Skin epidermis (tissue), 12 donors: ENCODE data around the gene URB1.
"Not testable (repeated sequence)": the region's sequence is repeated elsewhere in the genome, so short reads cannot be mapped to it uniquely, and the experiment has no call there.

Experiments used
- H3K27ac ChIP-seq, 21 experiments: fragments of 200-600 bp; sonication (generic) in 11 of 21; one replicate each; pipeline ENCODE4 v1.5.0; 2020; ENCODE audit warnings: mild to moderate bottlenecking in 3 of 21, inconsistent platforms in 2 of 21, moderate library complexity in 2 of 21
- H3K4me3 ChIP-seq, 7 experiments: fragments of 200-600 bp; sonication (generic) in 2 of 7; one replicate each; pipeline ENCODE4 v1.5.0; 2020; ENCODE audit warnings: inconsistent platforms in 2 of 7, mild to moderate bottlenecking in 2 of 7, moderate library complexity in 1 of 7

URB1 gene

DNA sequence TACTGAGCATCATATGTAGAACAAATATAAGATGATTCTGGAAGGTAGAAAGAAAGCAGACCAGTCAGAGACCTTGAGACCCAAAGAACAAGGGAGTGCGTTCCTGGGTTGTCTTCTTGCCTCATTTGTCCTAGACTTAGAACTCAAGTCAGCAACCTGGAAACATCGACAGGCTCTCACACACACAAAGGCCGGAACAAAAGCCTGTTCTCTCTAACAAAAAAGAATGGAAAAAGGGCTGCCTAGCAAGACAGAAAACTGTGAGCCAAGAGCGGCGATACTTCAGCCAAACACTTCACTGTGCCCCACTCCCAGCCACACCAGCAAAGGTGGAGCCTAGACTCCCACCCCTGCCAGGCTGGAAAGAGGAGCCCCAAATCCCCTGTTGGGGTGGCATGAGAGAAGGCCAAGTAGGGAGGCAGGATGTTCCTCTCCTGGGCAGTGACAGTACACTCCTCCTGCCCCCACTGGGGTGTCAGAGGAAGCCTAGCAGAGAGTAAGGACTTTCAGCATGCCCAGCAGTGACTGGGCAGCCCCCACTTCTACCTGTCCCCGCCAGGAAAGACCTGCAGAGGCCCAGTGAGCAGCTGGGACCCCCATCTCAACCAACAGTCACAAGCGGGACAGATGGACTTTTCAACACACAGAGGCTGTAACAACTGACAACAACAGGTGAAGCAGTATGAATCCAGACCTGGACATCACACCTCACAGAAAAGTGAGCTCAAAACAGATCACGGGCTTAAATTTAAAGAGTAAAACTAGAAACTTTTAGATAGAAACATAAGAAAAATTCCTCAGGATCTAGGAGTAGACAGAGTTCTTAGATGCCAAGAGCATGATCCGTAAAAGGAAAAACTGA lies 61.1 kb downstream of the URB1 start:
- no peak overlapping the region for H3K4me3 ChIP-seq
- peak overlapping the region in 1 of 21 experiments; percentile 23 for H3K27ac ChIP-seq

DNA sequence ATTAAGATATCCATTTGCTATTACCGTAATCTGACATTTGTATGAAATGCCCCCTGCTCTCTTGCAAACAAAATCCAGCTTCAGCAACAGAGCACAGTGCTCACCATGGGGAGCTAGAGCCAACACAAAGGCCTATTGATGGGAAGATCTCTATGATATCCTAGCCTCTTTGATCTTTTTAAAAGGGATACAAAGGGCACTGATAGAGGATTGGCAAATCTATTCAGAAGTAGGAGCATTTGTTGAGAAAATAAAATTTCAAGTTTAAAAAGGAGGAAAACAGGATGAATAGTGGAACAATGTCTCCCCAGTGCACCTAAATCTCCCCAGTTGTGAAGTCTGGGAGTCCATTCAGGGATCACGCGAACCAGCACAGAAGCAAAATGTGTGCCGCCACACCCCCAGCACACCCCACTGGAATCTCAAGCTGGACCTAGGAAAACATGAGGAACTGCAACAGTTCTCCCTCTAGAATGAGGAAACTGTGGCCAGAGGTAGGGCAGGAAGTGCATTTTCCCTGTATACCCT lies 62.0 kb downstream of the URB1 start:
- Histone ChIP-seq H3K27ac (no peak overlapping the region), H3K4me3 (no peak overlapping the region)

DNA sequence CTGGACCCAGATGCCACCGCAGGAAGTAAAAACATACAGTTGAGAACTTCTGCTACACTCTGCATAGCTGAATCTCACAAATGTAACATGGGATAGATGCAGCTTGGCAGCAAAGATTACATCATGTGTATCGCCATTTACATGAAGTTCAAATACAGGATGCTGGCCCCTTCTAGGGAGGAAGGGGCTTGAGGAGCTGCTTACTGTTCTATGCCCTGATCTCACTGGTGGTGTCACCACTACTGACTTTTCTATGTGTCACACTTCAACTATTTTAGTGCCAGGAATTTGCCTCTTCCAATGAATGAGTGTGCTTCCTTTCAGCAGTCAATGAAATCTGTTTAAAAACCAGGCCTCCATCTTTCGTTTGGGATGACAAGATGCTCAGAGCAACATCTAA lies 63.0 kb downstream of the URB1 start:
- Histone ChIP-seq H3K4me3 (no peak overlapping the region), H3K27ac (peak overlapping the region in 1 of 21 experiments; percentile 62)

DNA sequence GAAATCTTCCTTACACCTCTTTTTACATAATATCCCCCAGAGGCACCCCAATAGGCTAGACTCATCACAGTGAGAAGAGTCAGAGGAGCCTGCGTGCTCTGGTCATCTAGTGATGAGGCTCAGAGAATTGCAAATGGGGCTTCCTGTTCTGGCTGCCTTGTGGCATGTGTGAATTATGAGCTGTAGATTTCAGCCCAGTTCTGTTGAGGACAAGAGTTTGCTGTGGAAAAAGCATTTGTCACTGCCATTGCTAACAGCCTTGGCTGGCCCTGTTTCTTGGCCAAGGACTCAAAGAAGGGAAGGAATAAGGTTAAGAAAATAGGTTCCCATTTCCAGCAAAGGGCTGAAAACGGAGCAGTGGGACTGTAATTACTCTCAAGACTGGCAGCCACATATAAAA lies 63.5 kb downstream of the URB1 start:
- Histone ChIP-seq H3K27ac (peak overlapping the region in 9 of 21 experiments; percentile 3 to 72 (median 62)), H3K4me3 (no peak overlapping the region)

DNA sequence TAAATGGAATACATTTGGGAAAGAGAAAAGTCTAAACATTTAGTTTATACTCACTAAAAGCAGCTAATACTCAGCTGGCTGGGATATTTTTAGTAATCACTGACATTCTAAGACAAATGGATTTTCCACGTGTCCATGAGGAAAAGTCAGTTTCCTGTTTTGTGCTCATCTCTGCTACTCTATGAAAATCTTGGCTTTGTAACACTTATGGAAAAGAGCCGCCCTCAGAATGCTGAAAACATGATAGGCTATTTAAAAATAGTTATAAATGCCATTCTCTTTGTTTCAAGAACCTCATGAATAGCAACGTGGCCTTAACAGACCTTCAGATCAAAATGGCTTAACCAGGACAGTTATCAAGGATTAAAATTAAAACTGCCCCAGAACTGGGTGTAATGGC lies 64.2 kb downstream of the URB1 start:
- H3K27ac ChIP-seq, result peak overlapping the region in 12 of 21 experiments; percentile 9 to 72 (median 60)
- H3K4me3 ChIP-seq, result no peak overlapping the region

DNA sequence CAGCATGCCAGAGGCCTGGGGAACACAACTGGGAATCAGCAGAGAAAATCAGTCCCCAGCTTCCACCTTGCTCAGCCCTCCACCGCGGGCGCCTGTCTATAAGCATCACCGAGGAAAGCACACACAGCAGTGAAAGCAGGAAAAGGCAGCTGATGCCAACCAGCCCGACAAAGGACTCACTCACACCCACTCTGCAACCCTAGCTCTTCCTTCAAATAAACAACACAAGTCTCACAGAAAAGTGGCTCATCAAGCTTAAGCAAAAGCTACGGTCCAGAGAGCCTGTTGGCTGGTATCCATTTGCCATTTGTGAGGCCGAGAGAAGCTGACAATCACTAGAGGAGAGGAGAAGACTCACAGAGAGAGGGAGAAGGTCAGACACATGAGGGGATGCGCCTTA lies 67.1 kb downstream of the URB1 start:
- H3K4me3 ChIP-seq, result no peak overlapping the region
- no peak overlapping the region for H3K27ac ChIP-seq

DNA sequence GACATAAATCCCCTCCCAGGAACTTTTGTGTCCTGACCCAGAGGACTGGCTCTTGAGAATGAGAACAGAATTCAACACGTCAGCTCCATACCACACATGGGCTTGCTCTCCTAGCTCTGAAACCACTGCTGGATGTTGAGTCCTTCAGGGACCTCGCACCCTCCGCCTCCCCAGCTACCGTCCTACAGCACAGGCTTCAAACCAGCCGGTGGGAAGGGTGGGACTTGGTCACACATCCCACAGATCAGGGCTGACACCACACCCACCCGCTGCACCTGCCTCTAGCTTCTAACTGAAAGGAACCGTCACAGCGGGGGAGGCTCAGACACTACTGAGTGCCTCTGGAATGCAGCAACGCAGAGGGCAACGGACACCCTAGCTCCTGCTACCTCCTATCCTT lies 70.1 kb downstream of the URB1 start:
- H3K4me3 ChIP-seq, result no peak overlapping the region
- no peak overlapping the region for H3K27ac ChIP-seq

DNA sequence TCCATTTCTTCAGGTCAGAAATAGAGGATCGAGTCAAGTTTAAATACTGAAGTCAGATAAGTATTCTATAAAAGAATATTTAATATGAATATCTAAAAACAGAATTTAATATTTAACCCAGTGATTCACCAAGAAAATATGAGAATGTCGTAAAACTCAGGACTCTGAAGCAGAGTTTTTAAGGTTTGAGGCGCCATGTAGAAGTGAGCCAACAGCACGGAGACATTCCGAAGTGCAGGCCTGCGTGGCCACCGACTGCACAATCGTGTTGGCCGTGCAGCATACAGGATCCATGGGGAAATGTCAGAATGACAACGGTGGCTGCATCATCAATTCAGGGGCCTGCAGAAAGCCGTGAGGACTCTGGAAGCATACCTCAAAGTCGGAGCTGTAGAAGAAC lies 70.7 kb downstream of the URB1 start:
- no peak overlapping the region for H3K4me3 ChIP-seq
- no peak overlapping the region for H3K27ac ChIP-seq

DNA sequence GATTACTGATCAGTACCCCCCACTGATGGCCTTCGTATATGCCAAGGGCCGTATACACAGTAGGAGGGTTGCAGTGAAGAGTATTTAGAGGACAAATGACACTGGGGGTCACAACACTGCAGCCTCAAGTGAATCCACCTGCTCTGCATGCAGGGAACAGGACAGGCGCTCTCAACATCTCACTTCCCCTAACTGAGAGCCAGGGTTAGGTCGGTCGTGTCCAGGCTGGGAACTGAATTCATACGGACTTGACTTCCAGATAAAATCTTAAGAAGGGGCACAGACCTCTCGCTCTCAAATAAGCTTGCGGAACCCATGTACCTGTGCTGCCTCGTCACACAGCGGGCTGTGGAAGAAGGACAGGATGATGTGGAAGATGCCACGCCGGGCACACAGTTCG lies 71.3 kb downstream of the URB1 start:
- H3K27ac ChIP-seq, result no peak overlapping the region

DNA sequence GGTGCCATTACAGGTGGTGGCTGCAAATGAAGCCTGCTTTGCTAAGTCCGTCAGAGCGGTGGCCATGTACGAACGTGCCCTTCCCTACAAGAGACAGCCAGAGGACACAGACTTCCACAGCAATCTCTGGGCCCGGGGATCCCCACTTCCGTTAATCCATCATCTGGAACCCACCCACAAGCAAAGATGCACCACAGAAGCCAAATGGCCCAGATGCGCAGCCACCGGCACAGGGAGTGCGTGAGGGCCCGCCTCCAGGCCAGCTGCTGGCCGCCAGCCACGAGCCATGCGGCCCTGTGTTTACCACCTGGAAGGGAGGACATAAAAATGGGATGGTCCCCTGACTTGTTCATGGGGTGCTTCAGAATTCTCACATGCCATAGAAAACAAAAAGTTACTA lies 72.1 kb downstream of the URB1 start:
- no peak overlapping the region for H3K4me3 ChIP-seq
- no peak overlapping the region for H3K27ac ChIP-seq

More for the DNA sequence above, 71.3 kb downstream of the URB1 start:
- H3K4me3 ChIP-seq, result no peak overlapping the region

DNA sequence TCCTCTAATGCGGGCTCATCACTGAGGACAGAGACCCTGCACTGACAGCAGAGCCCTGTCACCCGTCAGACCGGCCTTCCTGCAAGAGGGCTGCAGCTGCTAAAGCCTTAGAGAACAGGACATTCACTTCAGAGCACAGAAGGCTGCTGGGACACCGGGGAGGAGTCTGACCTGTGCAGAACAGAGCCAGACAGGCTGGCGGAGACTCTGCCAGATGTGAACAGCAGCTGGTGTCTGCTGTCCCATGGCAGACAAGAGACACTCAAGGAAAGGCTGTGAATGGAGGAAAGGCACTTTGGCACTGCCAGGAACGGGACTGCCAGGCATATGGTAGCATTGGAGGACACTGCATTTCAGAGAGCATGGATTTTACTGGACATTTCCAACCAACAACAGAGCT lies 72.8 kb downstream of the URB1 start:
- H3K4me3 ChIP-seq, result no peak overlapping the region
- no peak overlapping the region for H3K27ac ChIP-seq

DNA sequence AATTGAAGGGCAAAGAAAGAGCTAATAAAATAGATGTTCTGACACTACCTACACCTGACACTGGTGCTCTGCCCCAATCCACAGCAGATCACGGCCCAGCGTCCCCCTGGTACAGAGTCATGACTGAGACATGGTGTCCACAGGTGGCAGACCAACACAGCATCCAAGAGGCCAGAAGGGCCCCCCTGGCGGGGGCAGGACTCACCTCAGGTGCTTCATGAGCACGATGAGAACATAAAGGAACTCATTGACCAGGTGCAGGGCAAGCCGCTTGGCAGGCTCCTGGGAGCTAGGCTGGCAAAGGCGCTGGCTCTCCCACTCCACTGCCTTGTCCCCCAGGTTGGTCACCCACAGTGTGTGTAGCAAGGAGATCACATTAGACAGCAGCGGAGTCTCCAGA lies 73.8 kb downstream of the URB1 start:
- H3K27ac ChIP-seq, result peak overlapping the region in 1 of 21 experiments; percentile 3

DNA sequence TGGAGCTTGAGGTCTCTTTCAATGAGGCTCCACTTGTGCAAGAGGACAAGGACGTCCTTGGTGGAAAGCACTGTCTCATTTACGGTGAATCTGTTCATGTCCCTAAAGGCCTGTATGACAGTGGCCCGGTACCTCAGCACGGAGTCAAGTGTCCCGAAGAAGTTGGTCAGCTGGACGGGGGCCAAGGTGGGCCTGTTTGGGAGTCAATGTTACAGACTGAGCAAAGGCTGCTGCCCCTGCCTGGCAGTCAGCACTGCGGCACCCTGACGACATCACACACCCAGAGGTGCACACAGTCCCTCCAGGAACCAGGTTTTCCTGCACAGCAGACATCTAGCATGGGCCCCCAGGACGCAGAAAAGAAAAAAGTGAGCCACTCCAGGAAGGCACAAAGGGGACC lies 75.1 kb downstream of the URB1 start:
- no peak overlapping the region for H3K4me3 ChIP-seq
- H3K27ac ChIP-seq, result peak overlapping the region in 2 of 21 experiments; percentile 12 to 64

More for the DNA sequence above, 73.8 kb downstream of the URB1 start:
- no peak overlapping the region for H3K4me3 ChIP-seq

DNA sequence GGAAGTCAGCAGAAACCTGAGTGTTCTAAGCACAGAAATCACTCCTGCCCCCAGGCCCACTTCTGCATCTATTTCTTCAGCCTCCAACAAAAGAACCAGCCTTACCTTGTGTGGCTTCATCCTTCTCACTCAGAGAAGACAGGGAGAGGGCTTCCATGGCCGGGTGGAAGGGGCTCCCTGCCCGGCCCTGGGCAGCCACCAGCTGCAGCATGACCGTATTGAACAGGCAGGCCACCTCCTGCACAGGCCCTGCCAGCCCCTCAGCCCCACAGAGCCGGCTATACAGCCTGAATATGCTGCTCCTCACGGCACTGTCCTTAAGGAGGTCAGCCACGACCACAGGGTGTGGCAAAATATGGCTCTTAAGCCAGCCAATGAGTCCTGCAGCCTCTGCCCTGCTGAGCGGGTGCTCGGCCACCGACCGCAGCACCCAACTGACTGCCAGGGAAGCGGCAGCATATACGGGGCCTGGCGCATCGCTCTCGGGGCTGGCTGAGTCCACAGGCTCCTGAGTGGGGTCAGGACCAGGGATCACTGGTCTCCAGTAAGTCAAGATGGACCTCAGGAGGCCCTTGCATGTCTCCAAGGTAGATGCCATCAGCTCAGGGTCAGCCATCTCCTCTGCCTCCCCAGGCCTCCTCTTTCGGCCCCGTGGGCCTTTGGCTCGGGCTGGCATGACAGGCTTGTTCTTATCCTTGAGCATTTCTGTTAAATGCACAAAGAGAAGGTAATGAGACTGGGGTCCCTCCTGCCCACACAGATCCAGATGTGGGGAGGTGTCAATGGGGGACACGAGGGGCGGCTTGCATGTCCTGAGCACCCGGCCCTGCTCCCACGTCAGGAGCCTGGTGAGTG lies 76.2 kb downstream of the URB1 start:
- Histone ChIP-seq H3K27ac (no peak overlapping the region), H3K4me3 (no peak overlapping the region)

DNA sequence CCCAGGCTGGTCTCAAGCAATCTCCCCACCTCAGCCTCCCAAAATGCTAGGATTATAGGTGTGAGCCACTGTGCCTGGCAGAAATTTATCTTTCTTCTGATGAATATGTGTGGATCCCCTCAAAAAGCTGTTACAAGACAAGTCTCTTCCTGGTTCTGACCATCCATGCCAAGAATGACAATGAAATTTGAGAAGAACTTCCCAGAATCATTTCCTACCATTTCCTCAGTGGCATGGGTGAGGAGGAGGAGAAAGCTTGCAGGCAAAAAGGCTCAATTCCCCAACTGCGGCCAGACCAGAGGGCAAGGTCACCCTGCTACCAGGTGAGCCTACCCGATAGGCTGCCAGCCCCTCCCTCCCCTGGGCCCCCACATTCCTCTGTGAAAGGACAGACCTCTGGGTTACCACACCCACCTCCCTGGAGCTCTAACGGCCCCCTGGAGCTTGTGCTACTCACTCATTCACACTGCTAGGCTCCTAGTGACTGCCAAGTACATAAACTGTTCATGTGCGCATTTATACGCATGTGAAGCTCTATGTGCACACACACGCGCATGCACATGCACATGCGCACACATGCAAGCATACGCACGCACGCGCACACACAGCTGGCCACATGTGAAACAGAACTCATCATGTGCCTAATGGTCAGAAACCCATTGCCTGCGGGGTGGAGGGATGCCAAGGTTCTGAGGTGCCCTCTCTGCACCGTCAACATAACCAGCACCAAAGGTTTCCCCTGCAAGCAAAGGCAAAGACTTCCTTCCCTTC lies 77.1 kb downstream of the URB1 start:
- Histone ChIP-seq H3K27ac (no peak overlapping the region), H3K4me3 (no peak overlapping the region)

DNA sequence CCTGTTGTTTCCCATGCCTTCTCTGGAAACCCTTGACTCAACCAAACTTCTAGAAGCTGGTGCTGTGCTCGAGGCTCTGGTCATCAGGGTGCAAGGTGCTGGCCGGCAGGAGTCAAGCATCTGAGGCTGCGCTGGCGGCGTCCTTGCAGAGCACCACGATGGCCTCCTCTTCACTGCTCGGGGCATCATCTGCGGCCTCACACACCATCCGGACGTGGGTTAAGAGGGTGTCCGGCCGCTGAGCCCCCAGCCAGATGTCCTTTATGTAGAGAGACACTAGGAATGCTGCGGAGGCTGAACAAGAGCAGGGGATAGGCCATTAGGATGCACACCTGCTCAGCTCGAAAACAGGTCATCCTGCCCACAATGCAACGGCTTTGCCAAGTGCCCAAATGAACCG lies 78.0 kb downstream of the URB1 start:
- no peak overlapping the region for H3K4me3 ChIP-seq
- H3K27ac ChIP-seq, result no peak overlapping the region

DNA sequence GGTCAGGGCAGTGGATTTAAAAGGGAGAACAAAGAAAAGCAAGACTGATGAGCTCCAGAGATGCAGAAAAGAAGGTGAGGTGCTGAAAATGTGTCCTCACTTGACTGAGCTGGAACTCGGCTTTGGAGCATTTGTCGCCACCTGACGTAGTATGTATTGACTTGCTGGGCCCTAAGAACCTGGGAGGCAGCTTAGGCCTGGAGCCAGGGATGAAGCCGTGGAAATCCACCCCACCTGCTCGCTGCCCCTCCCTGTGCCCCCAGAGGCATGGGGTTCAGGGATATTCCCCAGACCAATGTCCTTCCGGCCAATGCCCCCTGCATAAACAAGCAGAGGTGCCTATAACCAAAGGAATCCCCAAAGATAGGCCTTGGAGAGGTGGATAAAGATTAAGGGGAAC lies 79.8 kb downstream of the URB1 start:
- no peak overlapping the region for H3K27ac ChIP-seq
- no peak overlapping the region for H3K4me3 ChIP-seq

DNA sequence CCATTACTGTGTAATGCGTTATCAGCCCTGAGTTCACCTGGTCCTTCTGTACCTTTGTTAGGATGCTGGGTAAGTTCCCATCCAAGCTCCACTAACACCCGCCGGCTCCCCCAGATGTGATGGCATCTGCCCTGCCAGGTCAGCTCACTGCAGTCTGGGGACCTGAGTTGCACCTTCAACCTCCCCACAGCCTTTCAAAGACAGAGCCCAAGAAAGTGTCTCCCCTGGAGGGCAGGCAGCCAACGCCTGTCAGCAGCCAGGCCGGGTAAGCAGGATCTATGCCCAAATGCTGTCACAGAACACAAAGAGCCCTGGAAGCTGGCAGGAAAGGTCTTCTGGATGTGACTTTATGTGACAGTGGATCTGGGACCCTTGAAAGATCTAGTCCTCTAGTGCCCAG lies 80.5 kb downstream of the URB1 start:
- H3K27ac ChIP-seq, result no peak overlapping the region

DNA sequence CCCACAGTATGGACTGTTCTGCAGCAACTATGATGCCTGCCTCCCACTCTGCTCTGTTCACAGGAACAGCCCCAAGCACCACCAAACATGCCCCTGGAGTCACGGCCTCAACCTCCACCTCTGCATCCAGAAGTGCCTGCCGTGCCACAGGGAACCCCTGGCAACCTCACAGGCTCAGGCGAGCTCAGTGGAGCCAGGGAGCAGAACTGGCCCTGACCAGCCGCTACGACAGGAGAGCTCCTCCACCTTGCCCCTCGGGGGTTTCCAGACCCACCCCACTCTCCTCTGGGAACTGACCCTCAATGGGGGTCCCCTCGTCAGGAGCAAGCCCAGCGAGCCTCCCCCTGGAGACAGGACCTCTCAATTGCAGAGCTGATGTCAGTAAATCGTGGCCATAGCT lies 81.2 kb downstream of the URB1 start:
- Histone ChIP-seq H3K4me3 (no peak overlapping the region), H3K27ac (no peak overlapping the region)

More for the DNA sequence above, 80.5 kb downstream of the URB1 start:
- H3K4me3 ChIP-seq, result no peak overlapping the region

DNA sequence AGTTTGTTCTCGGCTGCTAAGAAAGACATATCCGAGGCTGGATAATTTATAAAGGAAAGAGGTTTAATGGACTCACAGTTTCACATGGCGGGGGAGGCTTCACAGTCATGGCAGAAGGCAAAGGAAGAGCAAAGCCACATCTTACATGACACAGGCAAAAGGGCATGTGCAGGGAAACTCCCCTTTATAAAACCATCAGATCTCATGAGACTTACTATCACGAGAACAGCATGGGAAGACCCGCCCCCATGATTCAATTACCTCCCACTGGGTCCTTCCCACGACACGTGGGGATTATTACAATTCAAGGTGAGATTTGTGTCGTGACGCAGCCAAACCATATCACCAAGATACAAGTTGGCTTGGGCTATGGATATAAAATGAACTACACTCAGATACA lies 81.8 kb downstream of the URB1 start:
- not testable (repeated sequence) for H3K27ac ChIP-seq, H3K4me3 ChIP-seq
